ENCODE results near the gene SLC27A3.
A peak's percentile ranks its signal among the peaks of the same experiment; 100 is the strongest.

SLC27A3 gene

GRCh38 chr1:153774780-153775457 is at the start of gene SLC27A3:
TSS of gene SLC27A3 (plus strand) at chr1:153775407. CDS start at chr1:153775498, 91 bp downstream.
- DNase-seq, result peak; percentile 87

- peak; percentile 100 for DNase-seq
Observed at GRCh38 chr1:153727463-153728304, 47.5 kb upstream of the SLC27A3 start, which contains the start of gene INTS3. TSS of gene INTS3 (plus strand) at chr1:153728050. CDS start at chr1:153728635, 585 bp downstream.

- DNase-seq, result peak; percentile 56
Observed at GRCh38 chr1:153728305-153729066, 46.7 kb upstream of the SLC27A3 start.

- no peak for DNase-seq
Observed at GRCh38 chr1:153730468-153730988, 44.7 kb upstream of the SLC27A3 start.

- DNase-seq, result peak; percentile 88
Observed at GRCh38 chr1:153733970-153734369, 41.2 kb upstream of the SLC27A3 start.

GRCh38 chr1:153734396-153735089 is 40.7 kb upstream of the SLC27A3 start:
- DNase-seq, result peak; percentile 66

GRCh38 chr1:153735090-153735420 is 40.2 kb upstream of the SLC27A3 start:
- DNase-seq, result no peak

GRCh38 chr1:153741986-153742385 is 33.2 kb upstream of the SLC27A3 start:
- no peak for DNase-seq

- DNase-seq, result no peak
Observed at GRCh38 chr1:153742411-153743142, 32.6 kb upstream of the SLC27A3 start.

- DNase-seq, result no peak
Observed at GRCh38 chr1:153745417-153745816, 29.8 kb upstream of the SLC27A3 start.

GRCh38 chr1:153746174-153746573 is 29.0 kb upstream of the SLC27A3 start:
- no peak for DNase-seq

- no peak for DNase-seq
Observed at GRCh38 chr1:153748903-153749302, 26.3 kb upstream of the SLC27A3 start.

- DNase-seq, result peak; percentile 70
Observed at GRCh38 chr1:153749408-153750005, 25.7 kb upstream of the SLC27A3 start.

- DNase-seq, result no peak
Observed at GRCh38 chr1:153750026-153750995, 24.9 kb upstream of the SLC27A3 start.

GRCh38 chr1:153752072-153752471 is 23.1 kb upstream of the SLC27A3 start:
- no peak for DNase-seq

GRCh38 chr1:153752571-153753195 is 22.5 kb upstream of the SLC27A3 start:
- DNase-seq, result no peak

- no peak for DNase-seq
Observed at GRCh38 chr1:153754266-153754665, 20.9 kb upstream of the SLC27A3 start.

GRCh38 chr1:153760440-153760839 is 14.8 kb upstream of the SLC27A3 start:
- DNase-seq, result no peak

GRCh38 chr1:153763365-153764225 is 11.6 kb upstream of the SLC27A3 start:
- no peak for DNase-seq

Measured in NCI-H1092 treated with DMSO at 0.1 percent for 48 hours (cell line).